IMR-90 (cell line): Measurements from ENCODE around the gene TKFC.
A peak's percentile ranks its signal among the peaks of the same experiment; 100 is the strongest.

Experiments used
- BHLHE40 ChIP-seq: fragments of 150-350 bp; IDR thresholded peaks from 2 replicates; pipeline ENCODE4 v1.6.1; 2016; ENCODE audit warnings: mild to moderate bottlenecking, low read depth, low read length
- FOS ChIP-seq: fragments of 150-350 bp; IDR thresholded peaks from 2 replicates; pipeline ENCODE4 v1.6.1; 2016; ENCODE audit warnings: low read depth, low read length
- MAZ ChIP-seq: IDR thresholded peaks from 2 replicates; pipeline ENCODE4 v1.6.1; 2012; ENCODE audit warnings: low read depth, mild to moderate bottlenecking, low read length, improper control_type of control experiment, moderate library complexity, borderline replicate concordance
- POLR2A ChIP-seq: IDR thresholded peaks from 2 replicates; pipeline ENCODE4 v1.6.1; 2012; ENCODE audit warnings: mild to moderate bottlenecking, low read depth, low read length
- RAD21 ChIP-seq: IDR thresholded peaks from 2 replicates; pipeline ENCODE4 v1.6.1; 2012; ENCODE audit warnings: low read length, improper control_type of control experiment
- RFX5 ChIP-seq: IDR thresholded peaks from 2 replicates; pipeline ENCODE4 v1.8.0; 2012; ENCODE audit warnings: low read depth, mild to moderate bottlenecking, low read length, moderate library complexity
- SMC3 ChIP-seq: fragments of 150-350 bp; IDR thresholded peaks from 2 replicates; pipeline ENCODE4 v1.6.1; 2016; ENCODE audit warnings: low read depth, mild to moderate bottlenecking, antibody characterized with exemption, low read length, moderate library complexity
- TF ChIP-seq, protein P1 (sequence below): conservative IDR thresholded peaks from 2 replicates; pipeline ENCODE4 v1.5.1; 2012; ENCODE audit warnings: mild to moderate bottlenecking, low read depth, low read length, improper control_type of control experiment

- no peak for TF ChIP-seq POLR2A
- no peak for TF ChIP-seq BHLHE40
- TF ChIP-seq, protein P1, sequence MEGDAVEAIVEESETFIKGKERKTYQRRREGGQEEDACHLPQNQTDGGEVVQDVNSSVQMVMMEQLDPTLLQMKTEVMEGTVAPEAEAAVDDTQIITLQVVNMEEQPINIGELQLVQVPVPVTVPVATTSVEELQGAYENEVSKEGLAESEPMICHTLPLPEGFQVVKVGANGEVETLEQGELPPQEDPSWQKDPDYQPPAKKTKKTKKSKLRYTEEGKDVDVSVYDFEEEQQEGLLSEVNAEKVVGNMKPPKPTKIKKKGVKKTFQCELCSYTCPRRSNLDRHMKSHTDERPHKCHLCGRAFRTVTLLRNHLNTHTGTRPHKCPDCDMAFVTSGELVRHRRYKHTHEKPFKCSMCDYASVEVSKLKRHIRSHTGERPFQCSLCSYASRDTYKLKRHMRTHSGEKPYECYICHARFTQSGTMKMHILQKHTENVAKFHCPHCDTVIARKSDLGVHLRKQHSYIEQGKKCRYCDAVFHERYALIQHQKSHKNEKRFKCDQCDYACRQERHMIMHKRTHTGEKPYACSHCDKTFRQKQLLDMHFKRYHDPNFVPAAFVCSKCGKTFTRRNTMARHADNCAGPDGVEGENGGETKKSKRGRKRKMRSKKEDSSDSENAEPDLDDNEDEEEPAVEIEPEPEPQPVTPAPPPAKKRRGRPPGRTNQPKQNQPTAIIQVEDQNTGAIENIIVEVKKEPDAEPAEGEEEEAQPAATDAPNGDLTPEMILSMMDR: 0 out of 2 replicates have a peak, but pooled peaks have one; percentile 9
- no peak for TF ChIP-seq SMC3
- TF ChIP-seq MAZ: no peak
- no peak for TF ChIP-seq RAD21
- TF ChIP-seq RFX5: no peak
- TF ChIP-seq FOS: no peak
Measured at GRCh38 chr11:61332281-61332796, 689 bp upstream of the TKFC start.
